ENCODE data around the gene GSTA2.
"Not testable (repeated sequence)": the region's sequence is repeated elsewhere in the genome, so short reads cannot be mapped to it uniquely, and the experiment has no call there.

The GSTA2 gene

DNA sequence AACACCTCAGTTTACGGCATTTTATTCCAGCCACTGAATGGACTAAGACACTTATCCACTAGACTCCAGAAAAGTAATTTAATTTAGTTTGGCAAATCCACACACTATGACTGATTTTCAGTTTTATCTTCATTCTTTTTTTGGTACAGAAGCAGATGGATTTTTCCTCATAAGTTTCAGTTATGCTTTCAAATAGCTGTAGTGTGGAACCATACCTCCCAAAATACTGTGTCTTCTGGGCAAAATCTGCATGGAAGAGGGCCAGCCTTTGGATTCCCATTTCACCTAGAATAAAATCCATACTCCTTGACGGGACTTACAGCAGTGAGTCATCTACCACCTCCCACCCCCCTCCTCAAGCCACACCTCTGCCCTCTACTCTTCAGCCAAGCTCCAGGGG, 43.0 kb downstream of the GSTA2 start (continued):
- TF ChIP-seq, protein P1, sequence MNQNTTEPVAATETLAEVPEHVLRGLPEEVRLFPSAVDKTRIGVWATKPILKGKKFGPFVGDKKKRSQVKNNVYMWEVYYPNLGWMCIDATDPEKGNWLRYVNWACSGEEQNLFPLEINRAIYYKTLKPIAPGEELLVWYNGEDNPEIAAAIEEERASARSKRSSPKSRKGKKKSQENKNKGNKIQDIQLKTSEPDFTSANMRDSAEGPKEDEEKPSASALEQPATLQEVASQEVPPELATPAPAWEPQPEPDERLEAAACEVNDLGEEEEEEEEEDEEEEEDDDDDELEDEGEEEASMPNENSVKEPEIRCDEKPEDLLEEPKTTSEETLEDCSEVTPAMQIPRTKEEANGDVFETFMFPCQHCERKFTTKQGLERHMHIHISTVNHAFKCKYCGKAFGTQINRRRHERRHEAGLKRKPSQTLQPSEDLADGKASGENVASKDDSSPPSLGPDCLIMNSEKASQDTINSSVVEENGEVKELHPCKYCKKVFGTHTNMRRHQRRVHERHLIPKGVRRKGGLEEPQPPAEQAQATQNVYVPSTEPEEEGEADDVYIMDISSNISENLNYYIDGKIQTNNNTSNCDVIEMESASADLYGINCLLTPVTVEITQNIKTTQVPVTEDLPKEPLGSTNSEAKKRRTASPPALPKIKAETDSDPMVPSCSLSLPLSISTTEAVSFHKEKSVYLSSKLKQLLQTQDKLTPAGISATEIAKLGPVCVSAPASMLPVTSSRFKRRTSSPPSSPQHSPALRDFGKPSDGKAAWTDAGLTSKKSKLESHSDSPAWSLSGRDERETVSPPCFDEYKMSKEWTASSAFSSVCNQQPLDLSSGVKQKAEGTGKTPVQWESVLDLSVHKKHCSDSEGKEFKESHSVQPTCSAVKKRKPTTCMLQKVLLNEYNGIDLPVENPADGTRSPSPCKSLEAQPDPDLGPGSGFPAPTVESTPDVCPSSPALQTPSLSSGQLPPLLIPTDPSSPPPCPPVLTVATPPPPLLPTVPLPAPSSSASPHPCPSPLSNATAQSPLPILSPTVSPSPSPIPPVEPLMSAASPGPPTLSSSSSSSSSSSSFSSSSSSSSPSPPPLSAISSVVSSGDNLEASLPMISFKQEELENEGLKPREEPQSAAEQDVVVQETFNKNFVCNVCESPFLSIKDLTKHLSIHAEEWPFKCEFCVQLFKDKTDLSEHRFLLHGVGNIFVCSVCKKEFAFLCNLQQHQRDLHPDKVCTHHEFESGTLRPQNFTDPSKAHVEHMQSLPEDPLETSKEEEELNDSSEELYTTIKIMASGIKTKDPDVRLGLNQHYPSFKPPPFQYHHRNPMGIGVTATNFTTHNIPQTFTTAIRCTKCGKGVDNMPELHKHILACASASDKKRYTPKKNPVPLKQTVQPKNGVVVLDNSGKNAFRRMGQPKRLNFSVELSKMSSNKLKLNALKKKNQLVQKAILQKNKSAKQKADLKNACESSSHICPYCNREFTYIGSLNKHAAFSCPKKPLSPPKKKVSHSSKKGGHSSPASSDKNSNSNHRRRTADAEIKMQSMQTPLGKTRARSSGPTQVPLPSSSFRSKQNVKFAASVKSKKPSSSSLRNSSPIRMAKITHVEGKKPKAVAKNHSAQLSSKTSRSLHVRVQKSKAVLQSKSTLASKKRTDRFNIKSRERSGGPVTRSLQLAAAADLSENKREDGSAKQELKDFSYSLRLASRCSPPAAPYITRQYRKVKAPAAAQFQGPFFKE (tag by site-specific recombination; IDR thresholded peaks at IDR 0.05; ENCODE audit: borderline replicate concordance), result no peak
- no peak for TF ChIP-seq ZNF785 (tag by site-specific recombination; IDR thresholded peaks at IDR 0.05)
- TF ChIP-seq ZNF239 (tag by site-specific recombination; IDR thresholded peaks at IDR 0.05), result no peak
- TF ChIP-seq ZNF549 (tag by site-specific recombination; IDR thresholded peaks at IDR 0.05), result no peak
- TF ChIP-seq, protein P2, sequence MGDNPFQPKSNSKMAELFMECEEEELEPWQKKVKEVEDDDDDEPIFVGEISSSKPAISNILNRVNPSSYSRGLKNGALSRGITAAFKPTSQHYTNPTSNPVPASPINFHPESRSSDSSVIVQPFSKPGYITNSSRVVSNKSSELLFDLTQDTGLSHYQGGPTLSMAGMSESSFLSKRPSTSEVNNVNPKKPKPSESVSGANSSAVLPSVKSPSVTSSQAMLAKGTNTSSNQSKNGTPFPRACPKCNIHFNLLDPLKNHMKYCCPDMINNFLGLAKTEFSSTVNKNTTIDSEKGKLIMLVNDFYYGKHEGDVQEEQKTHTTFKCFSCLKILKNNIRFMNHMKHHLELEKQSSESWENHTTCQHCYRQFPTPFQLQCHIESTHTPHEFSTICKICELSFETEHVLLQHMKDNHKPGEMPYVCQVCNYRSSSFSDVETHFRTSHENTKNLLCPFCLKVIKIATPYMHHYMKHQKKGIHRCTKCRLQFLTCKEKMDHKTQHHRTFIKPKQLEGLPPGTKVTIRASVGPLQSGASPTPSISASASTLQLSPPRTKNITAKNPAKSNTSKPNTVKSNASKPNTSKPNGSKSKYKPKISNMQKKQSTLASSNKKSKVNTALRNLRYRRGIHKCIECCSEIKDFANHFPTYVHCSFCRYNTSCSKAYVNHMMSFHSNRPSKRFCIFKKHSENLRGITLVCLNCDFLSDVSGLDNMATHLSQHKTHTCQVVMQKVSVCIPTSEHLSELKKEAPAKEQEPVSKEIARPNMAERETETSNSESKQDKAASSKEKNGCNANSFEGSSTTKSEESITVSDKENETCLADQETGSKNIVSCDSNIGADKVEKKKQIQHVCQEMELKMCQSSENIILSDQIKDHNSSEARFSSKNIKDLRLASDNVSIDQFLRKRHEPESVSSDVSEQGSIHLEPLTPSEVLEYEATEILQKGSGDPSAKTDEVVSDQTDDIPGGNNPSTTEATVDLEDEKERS (tag by site-specific recombination; IDR thresholded peaks at IDR 0.05), result no peak
- no peak for TF ChIP-seq ZBTB17 (tag by site-specific recombination; IDR thresholded peaks at IDR 0.05)
- no peak for TF ChIP-seq KLF1 (tag by site-specific recombination; IDR thresholded peaks at IDR 0.05)
- no peak for TF ChIP-seq ZNF529 (tag by site-specific recombination; IDR thresholded peaks at IDR 0.05; ENCODE audit: insufficient replicate concordance)
- no peak for TF ChIP-seq ZNF426 (tag by site-specific recombination; IDR thresholded peaks at IDR 0.05)

DNA sequence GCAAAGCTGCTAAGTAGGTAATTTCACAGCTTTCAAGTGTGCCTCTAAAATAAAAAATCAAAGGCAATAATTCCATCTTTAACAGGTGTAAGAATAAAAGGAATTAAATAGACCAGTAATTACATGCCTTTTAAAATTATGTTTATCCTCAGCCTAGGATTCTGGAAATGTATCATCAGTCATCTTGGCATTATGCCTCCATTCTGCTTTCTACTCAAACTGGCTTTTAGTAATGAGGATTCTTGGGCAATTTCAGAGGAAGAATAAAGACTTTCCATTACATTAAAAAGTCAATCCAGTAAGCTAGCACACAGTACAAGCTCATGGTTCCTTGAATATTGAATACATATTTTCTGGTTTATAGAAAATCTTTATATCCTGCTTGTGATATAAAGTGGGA, 44.7 kb downstream of the GSTA2 start:
- POLR2A ChIA-PET, result no interaction called here
- H3K4me3 ChIP-seq (ENCODE audit: low read depth, low read length), result no peak overlapping the region
- no peak overlapping the region for H3K27ac ChIP-seq (ENCODE audit: extremely low read depth, low read depth, low read length)
- CTCF ChIA-PET, result interaction anchor here (1.4 to 2.3 kb wide), 3 partner anchors 12 to 345 kb away, joined by 3 to 7 read pairs (median 5); no protein-coding TSS in a partner anchor
- no peaks in the 10 kb centered on the region for H3K4me1 ChIP-seq (ENCODE audit: control insufficient read depth, insufficient read depth, low read length)
- no peaks in the 10 kb centered on the region for H3K36me3 ChIP-seq (ENCODE audit: control insufficient read depth in 2 of 2, insufficient read depth in 1 of 2, low read length in 2 of 2)
- H3K9me3 ChIP-seq (ENCODE audit: control insufficient read depth, insufficient read depth, low read depth, low read length), result no peaks in the 10 kb centered on the region
- TF ChIP-seq ZNF585B (tag by site-specific recombination; IDR thresholded peaks at IDR 0.05), result no peak
- TF ChIP-seq, protein P3, sequence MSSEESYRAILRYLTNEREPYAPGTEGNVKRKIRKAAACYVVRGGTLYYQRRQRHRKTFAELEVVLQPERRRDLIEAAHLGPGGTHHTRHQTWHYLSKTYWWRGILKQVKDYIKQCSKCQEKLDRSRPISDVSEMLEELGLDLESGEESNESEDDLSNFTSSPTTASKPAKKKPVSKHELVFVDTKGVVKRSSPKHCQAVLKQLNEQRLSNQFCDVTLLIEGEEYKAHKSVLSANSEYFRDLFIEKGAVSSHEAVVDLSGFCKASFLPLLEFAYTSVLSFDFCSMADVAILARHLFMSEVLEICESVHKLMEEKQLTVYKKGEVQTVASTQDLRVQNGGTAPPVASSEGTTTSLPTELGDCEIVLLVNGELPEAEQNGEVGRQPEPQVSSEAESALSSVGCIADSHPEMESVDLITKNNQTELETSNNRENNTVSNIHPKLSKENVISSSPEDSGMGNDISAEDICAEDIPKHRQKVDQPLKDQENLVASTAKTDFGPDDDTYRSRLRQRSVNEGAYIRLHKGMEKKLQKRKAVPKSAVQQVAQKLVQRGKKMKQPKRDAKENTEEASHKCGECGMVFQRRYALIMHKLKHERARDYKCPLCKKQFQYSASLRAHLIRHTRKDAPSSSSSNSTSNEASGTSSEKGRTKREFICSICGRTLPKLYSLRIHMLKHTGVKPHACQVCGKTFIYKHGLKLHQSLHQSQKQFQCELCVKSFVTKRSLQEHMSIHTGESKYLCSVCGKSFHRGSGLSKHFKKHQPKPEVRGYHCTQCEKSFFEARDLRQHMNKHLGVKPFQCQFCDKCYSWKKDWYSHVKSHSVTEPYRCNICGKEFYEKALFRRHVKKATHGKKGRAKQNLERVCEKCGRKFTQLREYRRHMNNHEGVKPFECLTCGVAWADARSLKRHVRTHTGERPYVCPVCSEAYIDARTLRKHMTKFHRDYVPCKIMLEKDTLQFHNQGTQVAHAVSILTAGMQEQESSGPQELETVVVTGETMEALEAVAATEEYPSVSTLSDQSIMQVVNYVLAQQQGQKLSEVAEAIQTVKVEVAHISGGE (tag by site-specific recombination; conservative IDR thresholded peaks at IDR 0.05; ENCODE audit: low read depth), result no peak
- no peak for TF ChIP-seq ZNF707 (tag by site-specific recombination; IDR thresholded peaks at IDR 0.05)
- TF ChIP-seq TCF7L2 (IDR thresholded peaks at IDR 0.05; ENCODE audit: borderline replicate concordance, low read depth, low read length), result no peak
- TF ChIP-seq GLI2 (tag by site-specific recombination; IDR thresholded peaks at IDR 0.05; ENCODE audit: borderline replicate concordance, low read depth), result no peak

- ChIA-PET POLR2A (interaction anchor here (0.7 kb wide), 1 partner anchor 22 kb away, joined by 5 read pairs; no protein-coding TSS in a partner anchor), CTCF (interaction anchor here (2.2 kb wide), 1 partner anchor 10 kb away, joined by 10 read pairs; no protein-coding TSS in a partner anchor)
- H3K9me3 ChIP-seq (ENCODE audit: control insufficient read depth, insufficient read depth, low read depth, low read length); H3K27ac ChIP-seq (ENCODE audit: extremely low read depth, low read depth, low read length); H3K4me3 ChIP-seq (ENCODE audit: low read depth, low read length); H3K4me1 ChIP-seq (ENCODE audit: control insufficient read depth, insufficient read depth, low read length); H3K36me3 ChIP-seq (ENCODE audit: control insufficient read depth in 2 of 2, insufficient read depth in 1 of 2, low read length in 2 of 2): not testable (repeated sequence)
Measured at GRCh38 chr6:52714761-52715160, 48.5 kb downstream of the GSTA2 start.
